Peyer's patch (tissue), 4 donors: ENCODE data around the gene MEIOB. TPM values are rescaled to one million over a fixed set of nuclear protein-coding genes. Genes with fewer than 3 reads are reported as not detected.

Source experiments
- DNase-seq, 3 donors: peaks; one replicate each; pipeline ENCODE4 v3.0.0-alpha.2; 2017 to 2019
- H3K27ac ChIP-seq, 4 donors: fragments of 200-600 bp; sonication (generic); one replicate each; pipeline ENCODE4 v1.5.1; 2016 to 2019
- H3K27me3 ChIP-seq, 2 donors: fragments of 200-600 bp; sonication (generic); one replicate each; pipeline ENCODE4 v1.5.1; 2019
- H3K36me3 ChIP-seq, 3 donors: fragments of 200-600 bp; sonication (generic); one replicate each; pipeline ENCODE4 v1.5.1; 2016 to 2019
- H3K4me1 ChIP-seq, 4 donors: fragments of 200-600 bp; sonication (generic); one replicate each; pipeline ENCODE4 v1.5.1; 2016 to 2019
- H3K4me3 ChIP-seq, 4 donors: fragments of 200-600 bp; sonication (generic); 1 replicate in 3 of 4; 2 replicates in 1 of 4; pipeline ENCODE4 v1.5.1; 2016 to 2019; ENCODE audit warnings: mild to moderate bottlenecking in 1 of 4
- H3K9me3 ChIP-seq, 4 donors: fragments of 200-600 bp; sonication (generic); one replicate each; pipeline ENCODE4 v1.5.1; 2016 to 2019; ENCODE audit warnings: mild to moderate bottlenecking in 1 of 4
- CTCF ChIP-seq, 6 experiments: fragments of 450-650 bp in 4 of 6; fragments of 200-600 bp in 2 of 6; sonication (generic) in 1 of 6; IDR thresholded peaks; one replicate each; pipeline ENCODE4 v1.5.1; 2017 to 2019; ENCODE audit warnings: antibody characterized with exemption in 6 of 6, mild to moderate bottlenecking in 3 of 6, moderate library complexity in 1 of 6
- POLR2A ChIP-seq, 2 donors: fragments of 450-650 bp; IDR thresholded peaks; one replicate each; pipeline ENCODE4 v1.5.1; 2017; ENCODE audit warnings: antibody characterized with exemption in 2 of 2, mild to moderate bottlenecking in 2 of 2, moderate library complexity in 2 of 2
- total RNA-seq, 4 donors: library from RNA; depleted of rRNA; stranded (reverse); fragments of >200 nt; gene quantifications; one replicate each; pipeline ENCODE4 v1.1.0, GENCODE V29; 2016

The MEIOB gene
- total RNA-seq, 4 donors from 2014 or later, result not detected

GRCh38 chr16:1895949-1896675 is 24.1 kb upstream of the MEIOB start:
- TF ChIP-seq POLR2A (IDR thresholded peaks at IDR 0.05), result no peak
- TF ChIP-seq CTCF (IDR thresholded peaks at IDR 0.05), result no peak
- DNase-seq, result no peak
- no peaks in the 10 kb centered on the region for H3K9me3 ChIP-seq
- H3K36me3 ChIP-seq, result no peaks in the 10 kb centered on the region
- no peak overlapping the region for H3K4me3 ChIP-seq
- H3K27me3 ChIP-seq, result no peaks in the 10 kb centered on the region
- no peaks in the 10 kb centered on the region for H3K4me1 ChIP-seq
- H3K27ac ChIP-seq, result peak overlapping the region in 1 of 4 donors; percentile 47

- TF ChIP-seq CTCF (IDR thresholded peaks at IDR 0.05) (no peak), POLR2A (IDR thresholded peaks at IDR 0.05) (no peak)
- Histone ChIP-seq H3K27me3 (no peaks in the 10 kb centered on the region), H3K4me3 (no peak overlapping the region), H3K36me3 (no peaks in the 10 kb centered on the region), H3K27ac (peak overlapping the region in 2 of 4 donors; percentile 2 to 79), H3K9me3 (no peaks in the 10 kb centered on the region), H3K4me1 (no peaks in the 10 kb centered on the region)
- peak in 2 of 3 donors; percentile 58 to 63 for DNase-seq
These were observed 23.1 kb upstream of the MEIOB start for GRCh38 chr16:1895068-1895467.

- Histone ChIP-seq H3K9me3 (no peaks in the 10 kb centered on the region), H3K36me3 (no peaks in the 10 kb centered on the region), H3K27me3 (no peaks in the 10 kb centered on the region), H3K27ac (no peak overlapping the region), H3K4me1 (no peaks in the 10 kb centered on the region), H3K4me3 (no peak overlapping the region)
- no peak for DNase-seq
- no peak for TF ChIP-seq POLR2A (IDR thresholded peaks at IDR 0.05)
- TF ChIP-seq CTCF (IDR thresholded peaks at IDR 0.05), result no peak
These were observed 18.7 kb upstream of the MEIOB start for GRCh38 chr16:1890708-1891050.

- Histone ChIP-seq H3K4me1 (no peaks in the 10 kb centered on the region), H3K27me3 (no peaks in the 10 kb centered on the region), H3K4me3 (no peak overlapping the region), H3K27ac (no peak overlapping the region), H3K9me3 (no peaks in the 10 kb centered on the region), H3K36me3 (no peaks in the 10 kb centered on the region)
- no peak for DNase-seq
- no peak for TF ChIP-seq POLR2A (IDR thresholded peaks at IDR 0.05)
These were observed 18.2 kb upstream of the MEIOB start for GRCh38 chr16:1890024-1890707.

- Histone ChIP-seq H3K4me1 (no peaks in the 10 kb centered on the region), H3K27me3 (no peaks in the 10 kb centered on the region), H3K27ac (no peak overlapping the region), H3K36me3 (no peaks in the 10 kb centered on the region), H3K4me3 (no peak overlapping the region), H3K9me3 (no peaks in the 10 kb centered on the region)
- no peak for TF ChIP-seq POLR2A (IDR thresholded peaks at IDR 0.05)
- TF ChIP-seq CTCF (IDR thresholded peaks at IDR 0.05), result no peak
- DNase-seq, result no peak
These were observed 15.9 kb upstream of the MEIOB start for GRCh38 chr16:1887711-1888354.

- no peak for DNase-seq
These were observed 12.9 kb upstream of the MEIOB start for GRCh38 chr16:1884889-1885288.

More at GRCh38 chr16:1884889-1885288, 12.9 kb upstream of the MEIOB start:
- TF ChIP-seq POLR2A (IDR thresholded peaks at IDR 0.05), result no peak
- no peak for TF ChIP-seq CTCF (IDR thresholded peaks at IDR 0.05)
- Histone ChIP-seq H3K9me3 (no peaks in the 10 kb centered on the region), H3K27ac (no peak overlapping the region), H3K4me1 (no peaks in the 10 kb centered on the region), H3K27me3 (no peaks in the 10 kb centered on the region), H3K36me3 (no peaks in the 10 kb centered on the region), H3K4me3 (no peak overlapping the region)
